Breast epithelium (tissue), 3 donors: Measurements from ENCODE around the gene HOXC11.

ENCODE experiments used
- POLR2A ChIP-seq: fragments of 450-650 bp; IDR thresholded peaks from one replicate; pipeline ENCODE4 v1.6.1; 2016; ENCODE audit warnings: antibody characterized with exemption, mild to moderate bottlenecking, moderate library complexity
- POLR2AphosphoS5 ChIP-seq, 3 donors: sonication (generic); formaldehyde crosslinking; IDR thresholded peaks; one replicate each; pipeline ENCODE4 v1.6.1; 2017; ENCODE audit warnings: antibody characterized with exemption in 3 of 3
- TF ChIP-seq, protein P1 (sequence below), 3 donors: fragments of 450-650 bp; IDR thresholded peaks; one replicate each; pipeline ENCODE4 v1.5.1; 2016 to 2017; ENCODE audit warnings: antibody characterized with exemption in 3 of 3, mild to moderate bottlenecking in 3 of 3, moderate library complexity in 3 of 3

DNA sequence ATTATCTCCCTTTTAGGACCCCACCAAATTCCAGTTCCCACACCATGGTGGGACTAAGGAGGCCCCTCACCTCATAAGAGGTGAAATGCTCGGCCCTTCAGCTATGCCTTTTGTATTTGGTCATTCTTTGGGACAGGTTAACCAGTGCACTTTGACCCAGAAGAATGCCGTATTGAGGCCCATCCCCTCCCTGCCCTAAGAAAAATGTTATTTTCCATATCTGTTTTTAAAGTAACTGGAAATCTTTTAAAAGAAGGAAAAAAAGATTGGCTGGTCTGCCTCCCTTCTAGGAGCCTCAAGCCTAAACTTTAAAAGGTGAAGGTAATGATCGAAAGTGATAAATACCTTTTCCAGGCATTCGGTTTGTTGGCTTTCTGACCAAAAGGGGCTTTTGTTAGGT is 40.0 kb upstream of the HOXC11 start:
- TF ChIP-seq, protein P1, sequence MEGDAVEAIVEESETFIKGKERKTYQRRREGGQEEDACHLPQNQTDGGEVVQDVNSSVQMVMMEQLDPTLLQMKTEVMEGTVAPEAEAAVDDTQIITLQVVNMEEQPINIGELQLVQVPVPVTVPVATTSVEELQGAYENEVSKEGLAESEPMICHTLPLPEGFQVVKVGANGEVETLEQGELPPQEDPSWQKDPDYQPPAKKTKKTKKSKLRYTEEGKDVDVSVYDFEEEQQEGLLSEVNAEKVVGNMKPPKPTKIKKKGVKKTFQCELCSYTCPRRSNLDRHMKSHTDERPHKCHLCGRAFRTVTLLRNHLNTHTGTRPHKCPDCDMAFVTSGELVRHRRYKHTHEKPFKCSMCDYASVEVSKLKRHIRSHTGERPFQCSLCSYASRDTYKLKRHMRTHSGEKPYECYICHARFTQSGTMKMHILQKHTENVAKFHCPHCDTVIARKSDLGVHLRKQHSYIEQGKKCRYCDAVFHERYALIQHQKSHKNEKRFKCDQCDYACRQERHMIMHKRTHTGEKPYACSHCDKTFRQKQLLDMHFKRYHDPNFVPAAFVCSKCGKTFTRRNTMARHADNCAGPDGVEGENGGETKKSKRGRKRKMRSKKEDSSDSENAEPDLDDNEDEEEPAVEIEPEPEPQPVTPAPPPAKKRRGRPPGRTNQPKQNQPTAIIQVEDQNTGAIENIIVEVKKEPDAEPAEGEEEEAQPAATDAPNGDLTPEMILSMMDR (IDR thresholded peaks at IDR 0.05): no peak
- TF ChIP-seq POLR2A (no peak), POLR2AphosphoS5 (IDR thresholded peaks at IDR 0.05) (no peak)
